OCI-LY3 (cell line): Measurements from ENCODE around the gene GBA2.

ENCODE experiments used
- CTCF ChIP-seq: fragments of 200-600, 300-600 bp; sonication (generic); IDR thresholded peaks from 2 replicates; pipeline ENCODE4 v1.5.1; 2014; ENCODE audit warnings: antibody characterized with exemption, low read length, low read depth
- EZH2phosphoT487 ChIP-seq: fragments of 200-600 bp; shearing (Covaris generic); IDR thresholded peaks from 2 replicates; pipeline ENCODE4 v1.6.1; 2018; ENCODE audit warnings: antibody characterized with exemption, mixed run types, low read depth

DNA sequence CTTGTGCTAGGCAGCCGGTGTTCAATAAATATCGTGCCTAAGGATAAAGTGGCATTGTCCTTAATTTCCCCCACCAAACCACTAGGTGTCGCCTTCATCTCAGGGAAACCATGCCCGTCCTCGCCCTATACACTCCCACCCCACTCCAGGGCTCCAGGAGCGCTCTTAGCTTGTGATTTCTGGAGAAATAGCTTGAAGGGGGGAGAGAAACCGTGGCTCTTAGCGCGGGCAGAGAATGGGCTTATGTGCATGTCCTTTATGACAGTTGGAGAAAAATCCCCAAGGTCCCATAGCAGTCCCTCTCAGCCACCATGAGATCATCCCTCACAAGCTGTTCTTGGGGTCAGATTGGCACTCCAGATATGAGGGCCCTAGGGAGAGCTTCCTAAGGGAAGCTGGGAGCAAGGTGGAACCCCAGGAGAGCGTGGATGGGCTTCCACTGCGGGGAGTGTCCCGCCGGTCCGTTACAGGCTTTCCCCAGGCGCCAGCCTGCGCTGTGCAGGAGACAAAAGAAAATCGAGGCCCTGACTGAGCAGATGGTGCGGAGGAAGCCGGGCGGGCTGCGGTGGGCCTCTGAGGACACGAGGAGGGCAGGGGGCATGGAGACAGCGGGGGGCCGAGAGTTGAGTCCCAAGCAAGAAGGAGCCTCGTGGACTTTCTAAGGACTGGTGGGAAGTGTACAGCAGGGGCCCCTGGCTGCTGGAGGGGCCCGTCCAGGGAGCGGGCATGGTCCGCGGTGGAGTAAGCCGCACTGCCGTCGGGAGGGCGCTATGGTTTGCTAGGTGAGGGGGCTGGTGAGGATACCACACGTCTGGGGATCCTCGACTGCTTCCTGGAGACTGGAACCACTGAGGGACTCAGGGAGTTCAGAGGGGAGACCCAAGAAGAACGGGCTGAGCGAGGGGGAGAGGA lies 41.6 kb upstream of the GBA2 start:
- TF ChIP-seq CTCF: peak; percentile 92
- no peak for TF ChIP-seq EZH2phosphoT487
